Thymus (tissue), 11 donors: Measurements from ENCODE around the gene SLC2A13. TPM values are rescaled to one million over a fixed set of nuclear protein-coding genes. Genes with fewer than 3 reads are reported as not detected.
A peak's percentile ranks its signal among the peaks of the same experiment; 100 is the strongest.

Source experiments
- DNase-seq, 9 donors: peaks; one replicate each; pipeline ENCODE4 v3.0.0-alpha.2; 2013; ENCODE audit warnings: low spot score in 9 of 9, low read depth in 6 of 9, missing footprints in 1 of 9
- H3K27ac ChIP-seq, 2 donors: one replicate each; pipeline ENCODE4 v1.5.1; 2013; ENCODE audit warnings: control low read depth in 1 of 2, low read depth in 1 of 2, low read length in 1 of 2, mild to moderate bottlenecking in 1 of 2, moderate library complexity in 1 of 2
- H3K27me3 ChIP-seq, 2 donors: one replicate each; pipeline ENCODE4 v1.5.1; 2013; ENCODE audit warnings: low read length in 1 of 2; ENCODE audit not compliant: control insufficient read depth in 2 of 2, insufficient read depth in 1 of 2
- H3K36me3 ChIP-seq, 2 donors: one replicate each; pipeline ENCODE4 v1.5.1; 2013; ENCODE audit warnings: low read length in 1 of 2, mild to moderate bottlenecking in 1 of 2, moderate library complexity in 1 of 2; ENCODE audit not compliant: control insufficient read depth in 2 of 2, insufficient read depth in 2 of 2
- H3K4me1 ChIP-seq, 2 donors: one replicate each; pipeline ENCODE4 v1.5.1; 2013; ENCODE audit warnings: low read length in 2 of 2; ENCODE audit not compliant: control insufficient read depth in 2 of 2, insufficient read depth in 2 of 2
- H3K4me3 ChIP-seq, 2 donors: one replicate each; pipeline ENCODE4 v1.5.1; 2013; ENCODE audit warnings: low read length in 2 of 2, control low read depth in 1 of 2, mild to moderate bottlenecking in 1 of 2
- H3K9me3 ChIP-seq, 2 donors: one replicate each; pipeline ENCODE4 v1.5.1; 2013; ENCODE audit warnings: low read length in 1 of 2, mild to moderate bottlenecking in 1 of 2; ENCODE audit not compliant: control insufficient read depth in 2 of 2, insufficient read depth in 1 of 2
- WGBS: extraction: QIAGEN DNeasy Blood & Tissue Kit; methylation state at CpG from one replicate; pipeline ENCODE4 v1.1.7; 2013; 5-methylcytosine and 5-hydroxymethylcytosine counted together
- polyA plus RNA-seq: library from polyadenylated mRNA; stranded (reverse); fragments of 200-250 nt; gene quantifications from one replicate; pipeline ENCODE4 v1.2.3, GENCODE V29; 2013
- total RNA-seq: library from RNA; stranded (reverse); fragments of 120-200 nt; gene quantifications from one replicate; pipeline ENCODE4 v1.2.4, GENCODE V29; 2013
- donor health status: healthy.

SLC2A13 gene
- total and polyA plus RNA-seq, 2 donors = 2.6 to 3.4 TPM

DNA sequence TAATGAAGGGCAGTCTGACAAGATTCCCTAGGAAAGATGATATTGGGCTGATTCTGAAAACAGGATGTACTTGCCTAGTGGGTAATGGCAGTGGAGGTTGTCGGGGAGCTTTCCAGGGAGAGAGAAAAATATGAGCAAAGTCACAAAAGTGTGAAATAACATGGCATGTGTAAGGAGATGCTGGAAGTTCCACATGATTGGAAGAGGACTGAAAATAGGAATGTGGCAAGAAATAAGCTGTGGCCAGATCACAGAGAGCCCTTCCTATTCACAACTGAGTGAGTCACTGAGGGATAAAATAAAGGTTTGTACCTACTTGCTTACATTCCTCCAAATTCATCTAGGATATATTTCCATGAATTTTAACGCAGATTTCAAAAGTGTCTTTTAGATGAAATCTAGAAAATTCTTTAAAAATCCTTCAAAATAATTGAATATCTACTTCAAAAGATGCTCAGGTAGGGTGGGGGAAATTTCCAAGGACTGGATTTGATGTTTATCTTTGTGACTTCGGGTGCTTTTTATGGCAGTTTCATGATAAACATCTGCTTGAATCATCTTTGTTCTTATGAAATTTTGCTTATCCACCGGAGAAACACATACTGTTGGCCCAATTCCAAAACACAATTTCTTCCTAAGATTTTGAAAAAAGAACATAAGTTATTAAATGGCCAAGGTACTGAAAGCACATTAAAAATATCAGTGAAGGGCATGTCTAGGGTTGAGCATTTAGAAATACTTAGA lies 36.3 kb upstream of the SLC2A13 start:
- H3K27me3 ChIP-seq = no peaks in the 10 kb centered on the region
- DNase-seq = no peak
- H3K4me3 ChIP-seq = no peak overlapping the region
- 73% methylated on average over 4 of the region's 4 CpGs for WGBS
- no peaks in the 10 kb centered on the region for H3K9me3 ChIP-seq
- H3K36me3 ChIP-seq = no peaks in the 10 kb centered on the region
- H3K4me1 ChIP-seq = no peaks in the 10 kb centered on the region
- H3K27ac ChIP-seq = no peak overlapping the region

DNA sequence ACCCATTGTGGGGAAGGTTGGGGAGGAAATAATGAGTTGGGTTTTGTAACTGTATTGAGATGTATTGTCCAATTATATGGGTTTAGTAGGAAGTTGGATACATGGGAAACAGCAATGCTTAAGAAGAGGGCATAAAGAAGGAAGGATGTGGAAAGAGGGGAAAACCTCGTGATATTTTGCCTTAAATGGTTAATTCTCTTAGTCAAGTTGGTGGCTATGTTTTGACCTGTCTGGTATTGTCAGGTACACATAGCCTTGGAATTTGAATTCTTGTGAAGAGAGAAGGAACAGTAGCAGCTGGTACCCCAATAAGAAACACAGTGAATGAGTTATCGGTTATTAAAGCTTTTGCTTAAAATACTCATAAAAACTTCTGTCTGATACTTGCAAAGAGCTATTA lies 32.6 kb upstream of the SLC2A13 start:
- H3K9me3 ChIP-seq = no peaks in the 10 kb centered on the region
- WGBS = 89% methylated on average over 2 of the region's 2 CpGs
- DNase-seq = no peak
- H3K36me3 ChIP-seq = no peaks in the 10 kb centered on the region
- H3K4me1 ChIP-seq = no peaks in the 10 kb centered on the region
- H3K27ac ChIP-seq = no peak overlapping the region
- no peaks in the 10 kb centered on the region for H3K27me3 ChIP-seq
- no peak overlapping the region for H3K4me3 ChIP-seq

DNA sequence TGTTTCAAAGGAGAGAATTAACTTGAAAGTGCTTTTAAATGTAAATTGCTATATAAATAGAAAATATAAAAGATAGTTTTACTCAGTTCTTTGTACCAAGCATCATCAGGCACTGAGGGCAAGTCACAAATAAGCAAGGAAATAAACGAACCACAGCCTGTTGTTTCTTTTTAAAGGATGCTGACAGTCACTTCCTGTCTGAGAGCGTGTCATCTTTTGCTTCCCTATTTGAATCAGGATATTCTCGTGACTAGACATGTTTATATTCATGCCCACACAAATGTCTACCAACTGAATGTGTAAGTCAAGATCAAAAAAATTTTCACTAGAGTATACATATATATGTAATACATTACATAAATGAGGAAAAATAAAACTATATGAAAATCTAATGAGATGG lies 31.4 kb upstream of the SLC2A13 start:
- H3K9me3 ChIP-seq = no peaks in the 10 kb centered on the region
- H3K27me3 ChIP-seq = no peaks in the 10 kb centered on the region
- no peaks in the 10 kb centered on the region for H3K36me3 ChIP-seq
- 7% methylated on average over 3 of the region's 3 CpGs for WGBS
- no peak overlapping the region for H3K4me3 ChIP-seq
- H3K4me1 ChIP-seq = no peaks in the 10 kb centered on the region
- peak in 1 of 9 donors; percentile 37 for DNase-seq
- no peak overlapping the region for H3K27ac ChIP-seq

DNA sequence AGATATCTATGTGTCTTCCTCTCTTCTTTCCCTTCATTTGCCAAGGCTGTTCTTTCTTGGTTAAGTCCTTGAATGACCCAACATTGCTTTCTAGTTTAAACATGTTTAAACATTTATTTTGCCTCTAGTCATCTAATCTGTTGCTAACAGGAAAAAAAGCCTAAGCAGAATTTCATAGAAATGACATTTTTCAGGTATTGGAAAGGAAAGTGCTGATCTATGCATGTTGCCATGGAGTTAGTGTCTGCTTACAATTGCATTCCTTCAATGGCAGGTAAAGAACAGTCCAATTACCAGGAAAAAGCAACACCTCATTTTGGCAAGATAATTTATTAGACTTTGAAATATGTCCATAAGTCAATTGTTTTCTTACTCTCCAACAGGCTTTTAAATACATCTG lies 21.5 kb upstream of the SLC2A13 start:
- Histone ChIP-seq H3K27me3 (no peaks in the 10 kb centered on the region), H3K9me3 (no peaks in the 10 kb centered on the region), H3K4me1 (no peaks in the 10 kb centered on the region), H3K27ac (no peak overlapping the region), H3K4me3 (no peak overlapping the region), H3K36me3 (no peaks in the 10 kb centered on the region)
- no peak for DNase-seq

DNA sequence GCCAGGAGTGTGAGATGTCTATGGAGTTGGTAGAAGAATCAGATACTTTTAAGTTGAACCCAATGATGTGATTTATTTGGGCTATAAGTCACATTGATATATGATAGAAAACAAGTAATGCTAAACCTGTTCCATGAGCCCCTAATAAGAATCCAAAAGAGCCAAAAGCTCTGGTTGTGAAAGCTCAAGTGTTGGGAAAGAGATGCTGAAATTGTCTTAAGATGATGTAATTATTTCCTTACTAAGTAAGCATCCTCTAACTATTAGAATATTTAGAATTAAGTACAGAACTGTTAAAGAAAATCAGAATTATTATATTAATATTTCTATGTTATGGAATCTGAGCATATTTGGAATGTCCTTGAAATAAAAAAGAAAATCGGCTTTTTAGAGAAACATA lies 17.6 kb upstream of the SLC2A13 start:
- Histone ChIP-seq H3K27ac (no peak overlapping the region), H3K9me3 (no peaks in the 10 kb centered on the region), H3K4me1 (no peaks in the 10 kb centered on the region), H3K4me3 (no peak overlapping the region), H3K36me3 (no peaks in the 10 kb centered on the region), H3K27me3 (no peaks in the 10 kb centered on the region)
- 98% methylated on average over 1 of the region's 1 CpG for WGBS
- no peak for DNase-seq

DNA sequence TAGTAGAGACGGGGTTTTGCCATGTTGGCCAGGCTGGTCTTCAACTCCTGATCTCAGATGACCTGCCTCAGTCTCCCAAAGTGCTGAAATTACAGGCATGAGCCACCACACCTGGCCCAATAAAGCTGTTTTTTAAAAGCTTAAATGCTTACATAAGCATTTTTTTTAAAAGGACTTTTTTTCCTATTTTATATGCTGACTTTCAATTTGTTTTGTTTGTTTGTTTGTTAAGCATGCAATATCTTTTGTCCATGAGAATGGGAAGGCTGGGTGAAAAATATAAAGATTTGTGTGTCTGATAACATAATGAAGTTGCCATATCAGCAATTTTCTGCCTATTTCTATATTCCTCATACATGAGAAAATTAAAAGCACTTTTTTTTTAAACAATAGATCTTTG lies 17.0 kb upstream of the SLC2A13 start:
- H3K27me3 ChIP-seq = no peaks in the 10 kb centered on the region
- H3K36me3 ChIP-seq = no peaks in the 10 kb centered on the region
- no peak overlapping the region for H3K4me3 ChIP-seq
- H3K4me1 ChIP-seq = no peaks in the 10 kb centered on the region
- H3K27ac ChIP-seq = no peak overlapping the region
- no peaks in the 10 kb centered on the region for H3K9me3 ChIP-seq
- no peak for DNase-seq
- WGBS = 96% methylated on average over 1 of the region's 1 CpG

DNA sequence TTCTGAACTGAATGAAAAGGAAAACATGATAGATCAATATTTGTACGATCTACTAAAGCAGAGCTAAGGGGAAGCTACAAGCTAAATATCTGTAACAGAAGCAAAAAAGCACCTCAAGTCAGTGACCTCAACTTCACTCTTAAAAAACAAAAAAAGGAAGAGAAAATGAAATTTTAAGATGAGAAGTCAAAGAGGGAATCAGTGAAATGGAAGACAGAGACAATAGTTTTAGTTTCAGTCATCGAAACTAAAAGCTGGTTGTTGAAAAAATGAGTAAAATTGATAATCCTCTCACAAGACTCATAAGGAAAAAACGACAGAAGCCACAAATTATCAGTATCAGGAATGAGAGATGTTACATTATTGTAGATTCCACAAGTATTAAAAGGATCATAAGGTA lies 11.9 kb upstream of the SLC2A13 start:
- WGBS = 83% methylated on average over 3 of the region's 3 CpGs
- H3K36me3 ChIP-seq = no peaks in the 10 kb centered on the region

DNA sequence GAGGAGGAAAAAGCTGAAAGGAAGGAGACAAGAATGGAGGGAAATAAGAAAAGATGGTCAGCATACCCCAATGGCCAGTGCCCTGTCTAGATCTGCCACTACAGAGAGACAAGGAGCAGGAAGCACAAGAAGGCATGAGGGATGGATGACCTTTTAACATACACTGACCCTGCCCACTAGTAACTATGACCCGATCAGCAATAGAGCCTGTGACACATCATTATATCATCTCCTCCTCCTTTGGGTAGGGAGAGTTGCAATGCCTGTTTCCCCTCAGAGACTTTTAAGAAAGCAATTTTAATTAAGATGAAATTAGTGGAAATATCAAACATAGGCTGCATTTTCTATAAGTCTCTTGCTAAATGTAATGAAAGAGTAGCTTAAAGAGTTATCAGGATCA lies 4.7 kb upstream of the SLC2A13 start:
- Histone ChIP-seq H3K27ac (no peak overlapping the region), H3K27me3 (peaks cover 0 to 10% of the 10 kb centered on the region in 2 donors), H3K4me1 (peaks cover 0 to 2% of the 10 kb centered on the region in 2 donors), H3K4me3 (no peak overlapping the region), H3K36me3 (no peaks in the 10 kb centered on the region), H3K9me3 (no peaks in the 10 kb centered on the region)
- 95% methylated on average over 1 of the region's 1 CpG for WGBS
- no peak for DNase-seq

More for the DNA sequence above, 11.9 kb upstream of the SLC2A13 start:
- no peak overlapping the region for H3K27ac ChIP-seq
- no peak for DNase-seq
- no peak overlapping the region for H3K4me3 ChIP-seq
- H3K9me3 ChIP-seq = no peaks in the 10 kb centered on the region
- H3K27me3 ChIP-seq = no peaks in the 10 kb centered on the region
- no peaks in the 10 kb centered on the region for H3K4me1 ChIP-seq

DNA sequence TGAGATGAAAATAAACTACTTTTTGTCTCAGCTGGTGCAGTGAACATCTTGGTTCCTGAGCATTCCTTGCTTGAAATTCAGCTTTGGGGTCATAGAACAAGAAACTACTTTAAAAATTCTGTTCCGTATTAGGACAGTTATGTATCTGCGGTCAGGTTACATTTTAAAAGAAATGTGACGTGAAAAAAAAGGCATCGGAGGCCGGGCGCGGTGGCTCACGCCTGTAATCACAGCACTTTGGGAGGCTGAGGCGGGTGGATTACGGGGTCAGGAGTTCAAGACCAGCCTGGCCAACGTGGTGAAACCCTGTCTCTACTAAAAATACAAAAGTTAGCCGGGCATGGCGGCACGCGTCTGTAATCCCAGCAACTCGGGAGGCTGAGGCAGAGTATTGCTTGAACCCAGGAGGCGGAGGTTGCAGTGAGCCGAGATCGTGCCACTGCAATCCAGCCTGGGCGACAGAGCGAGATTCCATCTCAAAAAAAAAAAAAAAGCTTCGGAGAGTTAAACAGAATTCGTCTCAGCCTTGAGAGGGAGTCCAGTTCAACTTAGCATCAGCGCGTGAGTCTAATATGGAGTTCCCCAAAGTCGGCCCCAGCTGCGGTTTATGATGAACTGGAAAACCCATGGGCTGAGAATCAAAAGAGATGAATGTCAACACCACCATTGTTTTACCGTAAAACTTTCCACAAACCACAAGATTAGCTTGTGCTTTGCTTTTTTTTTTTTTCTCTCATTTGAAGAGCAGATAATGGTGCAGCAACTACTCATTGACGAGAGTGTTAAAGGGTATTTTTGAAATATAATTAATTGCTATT lies 2.1 kb upstream of the SLC2A13 start:
- H3K4me3 ChIP-seq = no peak overlapping the region
- H3K27me3 ChIP-seq = peaks cover 0 to 20% of the 10 kb centered on the region in 2 donors
- H3K4me1 ChIP-seq = peaks cover 3 to 7% of the 10 kb centered on the region in 2 donors
- WGBS = 91% methylated on average over 29 of the region's 29 CpGs
- no peaks in the 10 kb centered on the region for H3K36me3 ChIP-seq
- no peak overlapping the region for H3K27ac ChIP-seq
- H3K9me3 ChIP-seq = no peaks in the 10 kb centered on the region
- no peak for DNase-seq
